Inflammatory macrophage (primary cell): Measurements from ENCODE around the gene ZNF599.
"Not testable (repeated sequence)": the region's sequence is repeated elsewhere in the genome, so short reads cannot be mapped to it uniquely, and the experiment has no call there.

Experiments used
- DNase-seq, 2 donors: peaks; one replicate each; pipeline ENCODE4 v3.0.0-alpha.2; 2020 to 2022
- total RNA-seq, 18 experiments: gene quantifications; one replicate each; lab custom pipeline; 2026; ENCODE audit warnings: mixed read lengths in 6 of 18, inconsistent platforms in 2 of 18; lab: John Stamatoyannopoulos, UW

ZNF599 gene
- 0.23 to 1.7 (median 1.1) reads per million in 18 experiments for total RNA-seq

DNA sequence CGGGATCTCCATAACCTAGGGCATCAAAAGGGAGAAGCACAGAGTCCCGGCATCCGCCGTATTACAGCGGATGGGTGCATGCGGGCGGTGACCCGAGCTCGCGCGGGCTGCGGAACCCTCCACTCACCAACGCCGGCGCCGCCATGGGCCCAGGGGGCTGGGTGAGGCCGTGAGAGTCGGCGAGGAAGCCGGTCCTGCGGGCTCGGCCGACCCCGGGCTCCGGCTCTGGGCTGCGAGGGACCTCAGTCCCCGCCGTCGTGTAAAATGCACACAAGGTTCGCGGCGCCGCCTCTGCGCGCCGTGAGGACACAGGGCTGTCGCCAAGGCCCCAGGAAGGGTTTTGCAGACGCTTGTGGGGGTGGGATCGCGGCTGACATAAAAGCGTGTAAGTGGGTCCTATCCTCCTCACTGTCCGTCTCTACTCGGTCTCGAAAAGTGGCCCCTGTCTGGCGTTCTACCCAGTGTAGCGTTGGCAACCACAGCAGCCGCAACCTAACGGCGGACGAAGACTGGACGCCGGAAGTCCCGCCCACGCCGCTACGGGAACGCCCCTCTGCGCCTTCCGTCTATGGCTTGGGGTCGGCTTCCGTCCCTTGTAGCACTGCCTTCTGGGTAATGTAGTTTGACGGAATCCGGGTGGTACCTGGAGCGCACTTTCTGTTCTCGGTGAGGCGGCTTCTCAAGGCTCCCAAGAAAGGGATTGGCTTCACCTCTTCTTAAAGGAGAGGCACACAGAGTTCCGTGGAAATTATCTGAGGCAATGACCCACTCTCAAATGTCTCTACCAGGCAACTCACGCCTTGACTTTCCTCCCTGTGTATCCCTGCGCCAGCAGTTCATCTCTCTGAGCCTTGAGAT is at the start of gene ZNF599:
Gene ZNF599 (minus strand): TSS at position 519 of the 858 bp plus-strand sequence. CDS start 374 bp downstream, at position 145.
- DNase-seq = peak; percentile 88 to 93

DNA sequence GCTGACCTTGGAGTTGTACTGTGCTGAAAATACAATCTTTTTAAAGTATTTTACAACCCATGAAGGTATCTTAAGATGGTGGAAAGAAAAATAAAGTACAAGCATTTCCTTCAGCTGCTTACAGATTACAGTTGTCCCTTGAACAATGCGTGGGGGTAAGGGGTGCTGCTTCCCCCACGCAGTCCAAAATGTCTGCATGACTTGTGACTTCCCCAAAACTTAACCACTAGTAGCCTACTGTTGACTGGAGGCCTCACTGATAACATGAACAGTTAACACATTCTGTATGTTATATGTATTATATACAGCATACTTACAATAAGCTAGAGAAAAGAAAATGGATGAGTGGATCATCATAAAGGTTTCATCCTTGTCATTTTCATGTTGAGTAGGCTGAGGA is 45.3 kb upstream of the ZNF599 start:
- DNase-seq = no peak

DNA sequence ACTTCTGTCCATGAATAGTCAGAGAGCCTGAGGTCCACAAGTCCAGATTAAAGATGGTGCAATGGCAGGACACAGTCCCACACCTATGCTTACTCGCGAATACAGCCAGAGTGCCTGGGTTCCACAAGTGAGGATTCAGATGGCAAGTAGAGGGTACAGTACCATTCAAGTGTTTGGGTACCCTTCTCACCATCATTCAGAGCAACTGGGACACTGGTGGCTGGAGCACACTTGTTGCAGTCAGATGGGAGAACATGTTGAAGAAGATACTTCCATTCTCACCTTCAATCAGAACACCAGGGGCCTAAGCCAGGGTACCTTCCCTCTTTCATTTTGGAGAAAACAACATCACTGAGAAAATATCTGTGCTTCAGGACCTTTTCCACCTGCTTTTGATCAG is 43.7 kb upstream of the ZNF599 start:
- no peak for DNase-seq

DNA sequence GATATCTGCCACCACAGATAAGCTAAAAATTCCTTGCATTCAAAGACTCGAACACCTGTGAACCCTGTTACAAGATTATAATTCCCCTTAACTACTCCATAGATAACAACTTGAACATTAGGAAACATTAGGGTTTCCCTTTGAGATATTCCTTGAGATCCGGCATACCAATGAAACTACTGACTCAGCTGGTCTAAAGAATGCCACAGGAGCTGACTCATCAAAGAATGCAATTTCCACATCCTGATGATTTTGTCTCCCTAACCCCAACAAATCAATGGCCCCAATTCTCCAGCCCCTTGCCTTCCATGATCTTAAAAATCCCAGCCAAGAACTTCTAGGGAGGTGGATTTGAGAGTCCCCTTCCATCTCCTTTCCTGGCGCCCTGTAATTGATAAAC is 35.6 kb upstream of the ZNF599 start:
- DNase-seq = no peak

DNA sequence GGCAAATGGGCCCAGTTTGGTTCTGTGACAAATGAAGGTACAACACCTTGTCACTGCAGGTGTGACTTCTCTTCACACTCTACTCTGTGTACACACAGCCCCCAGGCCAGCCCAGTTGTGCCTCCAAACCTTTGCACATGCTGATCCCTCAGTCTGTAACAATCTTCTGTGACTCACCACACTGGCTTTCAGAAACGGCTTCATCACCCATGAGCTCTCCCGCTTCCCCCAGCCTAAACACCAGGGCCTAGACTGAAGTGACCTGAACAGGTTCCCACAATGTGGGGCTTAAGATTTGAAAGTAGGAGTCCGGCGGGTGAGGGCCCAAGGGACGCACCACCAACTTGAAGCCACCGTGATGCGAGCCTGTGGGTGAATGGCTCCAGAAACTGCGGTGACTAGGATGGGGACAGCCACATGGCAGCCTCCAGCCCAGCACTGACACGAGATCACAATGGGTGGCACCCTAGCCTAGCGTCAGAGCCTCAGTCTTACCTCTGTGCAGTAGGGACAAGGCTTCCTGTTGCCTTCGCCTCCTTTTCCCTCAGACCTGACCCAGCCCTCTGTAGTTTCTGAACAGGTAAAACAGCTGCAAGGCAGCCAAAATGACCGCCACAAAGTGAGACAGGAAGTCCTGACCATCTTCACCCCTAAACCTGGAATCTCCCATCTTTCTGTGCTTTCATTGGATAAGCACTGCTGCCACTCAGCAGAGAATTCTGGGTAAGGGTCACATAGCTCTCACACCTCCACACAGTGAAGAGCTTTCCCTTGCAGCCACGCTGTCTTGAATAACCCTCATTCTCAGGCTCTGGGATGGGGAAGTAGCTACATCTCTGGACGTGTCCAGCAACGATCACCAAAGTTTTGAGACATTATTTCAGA is 34.2 kb upstream of the ZNF599 start:
- no peak for DNase-seq

DNA sequence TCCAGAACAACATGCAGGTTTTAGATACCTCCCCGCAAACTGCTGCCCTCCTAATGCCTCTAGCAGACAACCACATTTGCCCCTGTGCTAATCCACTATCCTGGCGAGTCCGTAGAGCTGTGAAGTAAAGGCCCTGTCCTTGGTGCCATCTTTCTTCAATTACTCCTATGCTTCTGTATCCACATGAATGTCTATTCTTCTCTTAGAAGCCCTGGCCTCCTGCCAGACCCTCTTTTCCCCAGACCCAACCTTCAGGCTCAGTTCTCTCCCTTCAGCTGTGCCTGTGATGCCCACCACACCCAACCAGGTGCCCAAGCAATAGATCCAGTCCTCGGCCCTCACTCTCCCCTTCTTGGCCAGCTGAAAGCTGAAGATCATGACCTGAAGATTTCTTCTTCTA is 31.1 kb upstream of the ZNF599 start:
- no peak for DNase-seq

DNA sequence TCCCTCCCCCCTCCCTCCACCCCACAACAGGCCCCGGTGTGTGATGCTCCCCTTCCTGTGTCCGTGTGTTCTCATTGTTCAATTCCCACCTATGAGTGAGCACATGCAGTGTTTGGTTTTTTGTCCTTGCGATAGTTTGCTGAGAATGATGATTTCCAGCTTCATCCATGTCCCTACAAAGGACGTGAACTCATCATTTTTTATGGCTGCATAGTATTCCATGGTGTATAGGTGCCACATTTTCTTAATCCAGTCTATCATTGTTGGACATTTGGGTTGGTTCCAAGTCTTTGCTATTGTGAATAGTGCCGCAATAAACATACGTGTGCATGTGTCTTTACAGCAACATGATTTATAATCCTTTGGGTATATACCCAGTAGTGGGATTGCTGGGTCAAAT is 23.9 kb upstream of the ZNF599 start:
- not testable (repeated sequence) for DNase-seq

DNA sequence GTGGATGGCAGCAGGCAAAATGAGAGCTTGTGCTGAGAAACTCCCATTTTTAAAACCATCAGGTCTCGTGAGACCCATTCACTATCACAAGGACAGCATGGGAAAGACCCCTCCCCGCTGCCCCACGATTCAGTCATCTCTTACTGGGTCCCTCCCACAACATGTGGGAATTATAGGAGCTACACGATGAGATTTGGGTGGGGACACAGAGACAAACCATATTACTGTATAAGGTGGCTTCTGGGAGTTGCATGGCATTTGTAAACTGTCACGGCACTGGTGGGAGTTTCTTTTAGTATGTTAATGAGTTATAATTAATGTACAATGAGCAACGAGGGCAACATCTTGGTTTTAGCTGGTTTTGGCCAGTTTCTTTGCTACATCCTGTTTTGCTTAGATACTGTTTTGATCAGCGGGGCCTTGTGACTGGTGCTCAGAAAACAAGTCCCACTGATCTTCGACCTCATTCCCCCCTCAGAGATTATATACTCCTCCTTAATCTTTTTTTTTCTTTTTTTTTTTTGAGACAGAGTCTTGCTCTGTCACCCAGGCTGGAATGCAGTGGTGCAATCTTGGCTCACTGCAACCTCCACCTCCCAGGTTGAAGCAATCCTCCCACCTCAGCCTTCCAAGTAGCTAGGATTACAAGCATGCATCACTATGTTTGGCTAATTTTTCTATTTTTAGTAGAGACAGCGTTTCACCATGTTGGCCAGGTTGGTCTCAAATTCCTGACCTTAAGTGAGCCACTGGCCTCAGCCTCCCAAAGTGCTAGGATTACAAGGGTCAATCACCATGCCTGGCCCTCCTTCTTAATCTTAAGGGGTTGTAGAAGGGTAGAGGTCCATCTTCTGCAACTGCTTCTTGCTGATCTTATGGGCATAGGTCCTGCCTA is 21.3 kb upstream of the ZNF599 start:
- DNase-seq = no peak

DNA sequence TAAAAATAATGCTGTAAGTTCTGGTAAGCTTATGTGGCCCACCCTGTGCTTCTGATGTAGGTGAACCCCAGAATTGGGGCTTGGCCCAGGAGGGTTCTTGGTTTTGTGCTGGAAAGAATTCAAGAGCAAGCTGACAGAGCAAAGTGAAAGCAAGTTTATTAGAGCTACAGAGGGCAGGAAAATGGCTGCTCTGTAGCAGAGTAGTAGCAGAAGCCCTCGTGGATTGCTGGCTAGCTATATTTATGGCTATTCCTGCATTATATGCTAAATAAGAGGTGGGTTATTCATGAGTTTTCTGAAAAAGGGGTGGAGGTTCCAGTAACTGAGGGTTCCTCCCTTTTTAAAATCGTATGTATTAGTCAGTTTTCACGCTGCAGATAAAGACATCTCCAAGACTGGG is 20.6 kb upstream of the ZNF599 start:
- no peak for DNase-seq

DNA sequence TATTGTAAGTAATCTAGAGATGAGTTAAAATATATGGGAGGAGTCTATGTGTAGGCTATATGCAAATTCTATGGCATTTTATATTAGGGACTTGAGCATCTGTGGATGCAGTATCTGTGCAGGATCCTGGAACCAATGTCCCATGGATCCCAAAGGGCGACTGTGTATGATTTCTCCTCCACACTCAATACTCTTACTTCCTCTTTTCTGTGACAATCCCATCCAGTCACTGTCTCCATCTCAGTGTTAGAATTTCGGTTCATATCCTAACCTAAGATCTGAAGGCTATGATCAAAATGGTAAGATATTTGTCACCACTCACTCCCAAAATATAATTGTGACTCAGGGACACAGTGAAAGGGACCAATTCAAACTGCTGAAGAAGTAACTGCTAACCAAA is 15.1 kb upstream of the ZNF599 start:
- no peak for DNase-seq

DNA sequence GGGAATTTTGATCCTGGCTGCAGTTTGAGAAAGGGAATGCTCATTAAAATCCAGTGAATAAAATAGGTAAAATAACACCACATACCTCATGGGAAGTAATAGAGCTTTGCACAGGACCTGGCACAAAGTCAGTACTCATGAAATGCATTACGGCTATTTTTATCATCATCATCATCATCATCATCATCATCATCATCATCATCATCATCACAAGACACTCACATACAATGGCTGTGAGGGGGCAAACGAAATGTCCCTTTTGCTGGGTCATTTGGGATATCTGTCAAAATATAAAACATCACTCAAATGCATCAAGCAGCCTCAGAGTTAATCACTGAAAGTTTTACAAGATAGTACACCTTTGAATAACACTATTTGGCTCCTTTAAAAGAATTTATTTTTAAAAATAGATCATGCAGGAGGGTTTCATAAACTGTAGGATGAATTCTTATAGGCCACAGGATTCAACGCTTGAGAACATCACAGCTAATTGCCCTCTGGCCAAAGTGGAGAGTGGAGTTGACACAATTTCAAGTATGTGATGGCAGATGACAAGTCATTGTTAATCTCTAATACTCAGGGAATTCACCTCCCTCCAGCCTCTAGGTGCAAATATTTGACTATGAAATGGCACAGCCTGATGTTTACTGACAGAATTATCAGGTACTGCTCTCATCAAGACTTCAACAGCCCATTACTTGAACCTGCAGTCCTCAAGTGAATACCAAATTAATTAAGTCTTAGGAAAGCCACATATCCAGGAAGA is 14.2 kb upstream of the ZNF599 start:
- no peak for DNase-seq

DNA sequence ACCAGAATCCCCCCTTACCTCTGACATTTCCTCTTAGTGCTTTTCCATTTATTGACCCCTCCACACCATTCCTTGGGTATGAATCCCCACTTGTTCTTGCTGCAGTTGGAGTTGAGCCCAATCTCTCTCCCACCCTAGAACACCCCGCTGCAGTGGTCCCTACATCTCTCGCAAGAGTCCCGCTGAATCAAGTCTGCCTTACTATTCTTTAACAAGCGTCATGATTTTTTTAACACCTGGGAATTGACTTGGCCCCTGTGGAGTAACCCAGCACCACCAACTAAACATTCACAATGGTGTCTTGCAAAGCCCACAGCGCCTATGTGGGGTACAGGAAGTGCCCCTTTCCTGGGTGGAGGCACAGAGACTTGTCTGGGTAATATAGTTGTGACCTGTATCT is 13.2 kb upstream of the ZNF599 start:
- DNase-seq = no peak

DNA sequence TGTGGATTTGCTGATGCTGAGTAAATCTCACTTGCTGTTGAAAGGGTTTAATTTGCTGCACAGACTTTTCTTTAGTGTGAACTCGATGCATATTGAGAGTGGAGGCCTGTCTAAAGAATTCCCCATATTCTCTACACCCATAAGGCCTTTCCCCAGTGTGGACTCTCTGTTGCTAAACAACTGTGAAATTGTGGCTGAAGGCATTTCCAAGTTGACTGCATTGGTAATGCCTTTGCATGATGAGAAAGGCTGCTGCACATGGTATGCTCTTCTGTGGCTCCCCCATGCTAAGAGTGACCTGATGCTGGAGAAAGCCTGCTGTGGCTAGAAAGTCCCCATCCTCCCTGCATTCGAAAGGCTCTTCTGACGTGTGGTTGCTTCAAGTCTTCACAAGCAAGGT is 6.6 kb upstream of the ZNF599 start:
- DNase-seq = no peak

DNA sequence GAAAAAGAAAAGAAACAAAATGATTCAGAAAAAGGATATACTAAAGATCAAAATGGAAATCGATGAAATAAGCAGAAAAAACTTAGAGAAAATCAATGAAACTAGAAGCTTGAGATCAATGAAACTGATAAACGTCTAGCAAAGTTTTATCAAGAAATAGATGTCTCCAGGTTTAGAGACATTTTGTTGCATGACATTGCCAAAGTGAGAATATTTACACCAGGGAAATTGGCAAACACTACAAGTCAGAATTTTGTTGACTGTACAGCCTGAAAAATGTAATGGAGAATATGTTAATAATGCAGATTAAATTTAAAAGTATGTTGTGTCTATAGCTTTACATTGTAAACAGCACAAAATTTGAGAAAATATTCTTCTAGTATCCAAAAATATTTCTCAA is 5.3 kb upstream of the ZNF599 start:
- DNase-seq = no peak

DNA sequence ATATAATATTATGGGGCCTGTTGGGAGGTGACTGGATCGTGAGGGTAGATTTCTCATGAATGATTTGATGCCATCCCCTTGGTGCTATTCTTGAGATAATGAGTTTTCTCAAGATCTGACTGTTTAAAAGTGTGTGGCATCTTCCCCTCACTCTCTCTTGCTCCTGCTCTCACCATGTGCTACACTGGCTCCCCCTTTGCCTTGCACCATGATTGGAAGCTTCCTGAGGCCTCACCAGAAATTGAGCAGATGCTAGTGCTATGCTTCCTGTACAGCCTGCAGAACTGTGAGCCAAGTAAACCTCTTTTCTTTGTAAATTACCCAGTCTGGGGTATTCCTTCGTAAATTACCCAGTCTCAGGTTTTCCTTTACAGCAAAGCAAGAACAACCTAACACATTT is 1.8 kb upstream of the ZNF599 start:
- DNase-seq = no peak

DNA sequence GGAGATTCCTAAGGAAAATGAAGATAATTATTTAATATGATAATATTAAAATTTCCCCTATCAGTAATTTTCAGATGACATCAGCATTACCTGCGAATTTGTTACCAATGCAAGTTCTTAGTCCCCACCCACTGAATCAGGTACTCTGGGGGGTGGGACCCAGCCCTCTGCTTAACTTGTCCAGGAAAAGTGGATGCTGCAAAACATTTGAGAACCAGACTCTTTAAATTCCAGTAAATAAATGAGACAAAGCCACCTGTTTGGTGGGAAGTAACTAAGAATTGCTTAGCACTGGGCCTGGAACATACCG is 495 bp upstream of the ZNF599 start:
- DNase-seq = no peak

DNA sequence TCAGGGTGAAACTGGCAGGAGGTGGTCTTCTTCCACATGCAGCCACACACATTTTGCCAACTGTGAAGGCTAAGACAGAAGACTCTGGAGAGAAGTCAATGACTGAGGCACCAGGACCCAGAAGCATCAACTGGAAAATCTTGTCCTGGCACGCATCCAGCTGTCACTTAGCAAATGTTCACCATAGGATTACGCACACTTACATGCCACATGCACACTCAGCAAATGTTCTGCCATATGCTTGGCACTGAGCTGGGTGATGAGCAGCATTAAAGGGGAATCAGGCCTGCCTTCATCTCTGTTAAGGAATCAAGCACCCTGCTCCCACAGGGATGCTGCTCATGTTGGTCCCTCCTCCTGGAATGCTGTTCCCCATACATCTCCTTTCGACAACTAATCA is 5.1 kb downstream of the ZNF599 start:
- no peak for DNase-seq

DNA sequence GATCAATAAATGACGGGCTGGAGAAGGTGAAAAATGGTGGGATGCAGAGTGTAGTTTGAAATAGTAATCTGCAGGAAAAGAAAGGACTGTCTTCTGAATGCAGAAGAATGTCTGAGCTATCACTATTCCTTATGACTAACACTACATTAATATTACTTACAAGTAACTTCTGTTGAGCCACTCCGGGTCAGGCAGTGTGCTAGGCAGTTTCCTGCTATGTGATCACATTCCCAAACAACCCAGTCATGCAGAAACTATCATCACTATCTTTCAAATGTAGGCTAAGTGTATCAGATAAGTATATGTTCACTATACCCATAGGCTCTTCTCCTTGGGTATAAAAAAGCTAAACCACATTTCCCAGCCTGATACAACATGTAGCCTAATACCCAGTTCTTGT is 6.6 kb downstream of the ZNF599 start:
- no peak for DNase-seq

DNA sequence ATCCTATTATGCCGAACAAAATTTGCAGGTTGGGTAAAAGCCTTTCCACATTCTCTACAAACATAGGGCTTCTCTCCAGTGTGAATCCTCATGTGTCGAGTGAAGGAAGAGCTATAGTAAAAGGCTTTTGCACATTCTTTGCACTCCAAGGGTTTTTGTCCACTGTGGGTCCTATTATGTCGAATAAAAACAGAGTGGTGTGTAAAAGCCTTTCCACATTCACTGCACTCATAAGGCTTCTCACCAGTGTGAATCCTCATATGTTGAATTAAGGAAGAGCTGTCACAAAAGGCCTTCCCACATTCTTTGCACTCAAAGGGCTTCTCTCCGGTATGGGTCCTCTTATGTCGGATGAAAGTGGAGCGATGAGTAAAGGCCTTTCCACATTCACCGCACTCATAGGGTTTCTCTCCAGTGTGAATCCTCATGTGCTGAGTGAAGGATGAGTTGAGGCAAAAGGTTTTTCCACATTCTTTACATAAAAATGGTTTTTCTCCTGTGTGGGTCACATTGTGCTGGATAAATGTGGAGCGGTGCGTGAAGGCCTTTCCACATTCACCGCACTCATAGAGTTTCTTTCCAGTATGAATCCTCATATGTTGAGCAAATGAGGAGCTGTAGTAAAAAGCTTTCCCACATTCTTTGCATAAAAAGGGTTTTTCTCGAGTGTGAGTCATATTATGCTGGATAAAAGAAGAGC is 13.6 kb downstream of the ZNF599 start:
- no peak for DNase-seq

DNA sequence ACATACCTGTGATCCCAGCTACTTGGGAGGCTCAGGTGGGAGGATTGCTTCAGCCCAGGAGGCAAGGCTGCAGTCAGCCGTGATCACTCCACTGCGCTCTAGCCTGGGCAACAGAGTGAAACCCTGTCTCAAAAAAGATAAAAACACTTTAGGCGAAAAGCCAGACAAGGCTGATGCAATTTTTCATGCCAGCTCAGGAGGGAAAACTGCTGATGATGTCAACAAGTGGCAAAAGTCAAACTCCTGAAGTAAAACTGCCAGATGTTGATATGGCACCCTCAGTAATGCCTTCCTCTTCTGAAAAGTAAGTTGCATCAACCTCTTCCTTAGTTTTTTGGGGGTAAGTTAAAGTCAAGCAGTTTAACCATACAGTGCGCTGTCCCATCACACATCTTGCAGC is 15.6 kb downstream of the ZNF599 start:
- DNase-seq = no peak

DNA sequence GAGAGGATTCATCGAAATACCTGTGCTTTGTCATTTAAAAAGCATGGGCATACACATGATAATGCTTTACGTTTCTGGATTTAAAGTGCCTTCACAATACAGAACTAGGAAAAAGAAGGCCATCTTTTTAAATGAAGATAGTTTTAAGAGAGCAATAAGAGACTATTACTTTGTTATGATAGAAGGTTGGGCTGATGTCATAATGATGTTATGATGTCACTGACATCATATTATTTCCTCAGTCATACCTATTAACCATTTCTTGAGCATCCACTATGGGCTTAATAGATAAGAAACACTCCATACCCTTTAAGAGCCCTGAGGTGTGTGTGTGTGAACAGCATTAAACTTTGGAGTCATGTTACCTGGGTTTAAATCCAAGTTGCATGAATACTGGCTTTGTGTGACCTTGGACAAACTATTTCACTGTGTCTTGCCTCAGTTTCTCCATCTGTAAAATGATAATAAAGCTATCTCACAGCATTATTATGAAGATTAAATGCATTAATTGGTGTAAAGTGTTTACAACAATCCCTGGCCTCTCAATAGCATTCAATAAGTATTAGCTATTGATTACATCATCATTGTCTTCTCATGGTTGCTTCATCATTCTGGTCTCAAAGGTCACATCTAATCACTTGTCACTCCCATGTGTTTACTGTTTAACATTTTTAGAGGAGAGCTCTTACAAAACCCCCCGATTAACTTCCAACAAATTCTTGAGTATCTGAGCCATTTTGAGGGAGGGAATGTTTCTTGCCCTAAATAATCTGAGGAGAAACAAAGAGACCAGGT is 27.9 kb downstream of the ZNF599 start:
- no peak for DNase-seq
